ENCODE results near the gene SMYD2.

Gene SMYD2

GRCh38 chr1:214363386-214363785, 82.4 kb downstream of the SMYD2 start:
- no peak for DNase-seq

DNA sequence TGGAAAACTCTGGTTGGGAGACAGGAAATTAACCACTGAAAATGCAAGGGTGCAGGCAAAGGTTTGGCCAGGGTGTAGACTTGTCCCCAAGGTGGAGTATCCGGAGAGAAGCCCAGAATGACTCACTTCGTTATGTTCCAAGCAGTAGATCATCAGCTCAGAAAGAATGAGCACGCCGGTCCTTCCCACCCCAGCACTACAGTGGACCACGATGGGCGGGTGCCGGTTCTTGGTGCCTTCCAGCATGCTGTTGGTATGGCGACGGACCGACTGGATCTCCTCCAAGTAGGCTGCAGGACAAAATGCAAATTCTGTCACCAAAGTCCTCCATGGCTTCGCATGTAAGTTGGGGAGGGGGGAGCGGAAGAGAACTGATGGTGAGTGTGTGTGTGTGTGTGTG, 83.4 kb downstream of the SMYD2 start:
- DNase-seq: no peak

GRCh38 chr1:214364786-214365295, 83.9 kb downstream of the SMYD2 start:
- no peak for DNase-seq

GRCh38 chr1:214367841-214368240, 86.9 kb downstream of the SMYD2 start:
- DNase-seq: no peak

DNA sequence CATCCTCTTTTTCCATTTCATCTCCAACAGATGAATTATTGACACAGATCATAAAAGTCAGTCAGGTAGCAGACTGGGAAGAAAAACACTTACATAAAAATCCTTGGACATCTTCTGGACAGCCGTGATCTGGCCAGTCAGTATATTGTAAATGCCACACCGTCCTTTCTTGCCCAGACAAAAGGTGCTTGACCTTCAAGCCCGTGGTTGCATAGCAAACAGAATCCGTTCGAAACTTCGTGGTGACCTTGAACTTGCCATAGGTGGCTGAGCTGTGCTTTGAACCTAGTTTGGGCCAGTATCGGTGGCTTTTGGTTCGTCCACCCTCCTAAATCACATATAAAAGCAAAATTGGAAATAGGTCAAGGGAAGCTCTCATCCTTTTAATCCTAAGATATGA, 88.4 kb downstream of the SMYD2 start:
- no peak for DNase-seq

DNA sequence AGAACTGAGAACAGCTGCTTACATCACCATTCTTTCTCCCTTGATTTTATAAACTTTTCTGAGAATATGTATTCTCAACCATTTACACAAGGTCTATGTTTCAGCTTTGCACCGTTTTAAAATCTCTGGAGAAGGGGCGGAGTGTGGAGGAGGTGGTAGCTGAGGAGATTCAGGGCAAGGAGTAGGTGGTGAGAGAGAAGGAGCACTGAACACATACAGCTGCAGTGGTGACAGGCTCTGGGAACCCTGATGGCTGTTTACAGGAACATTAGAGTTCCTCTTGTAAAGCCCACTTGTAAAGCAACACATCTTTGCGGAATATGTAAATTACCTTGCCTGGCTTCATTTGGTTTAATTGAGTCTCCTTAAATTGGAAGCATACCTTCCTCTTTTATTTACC, 89.7 kb downstream of the SMYD2 start:
- DNase-seq: no peak

GRCh38 chr1:214372092-214372491, 91.1 kb downstream of the SMYD2 start:
- DNase-seq: no peak

DNA sequence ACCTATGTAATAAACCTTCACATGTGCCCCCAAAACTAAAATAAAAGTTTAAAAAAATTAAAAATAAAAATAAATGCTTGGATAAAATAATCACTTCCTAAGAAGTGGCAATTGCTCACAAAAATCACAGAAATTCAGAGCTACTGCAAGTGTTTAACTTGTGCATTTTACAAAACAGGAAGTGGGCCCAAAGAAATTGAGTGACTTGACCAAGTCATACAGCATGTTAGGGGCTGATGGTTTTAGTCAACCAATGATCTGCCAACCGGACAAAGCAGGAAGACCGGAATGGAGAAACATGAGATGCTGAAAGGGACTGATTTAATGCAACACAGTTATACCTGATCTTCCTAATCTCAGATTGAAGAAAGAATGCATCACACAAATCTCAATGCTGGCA, 96.5 kb downstream of the SMYD2 start:
- no peak for DNase-seq

GRCh38 chr1:214377886-214378285, 96.9 kb downstream of the SMYD2 start:
- DNase-seq: no peak

- DNase-seq: no peak
Observed at GRCh38 chr1:214378492-214378891, 97.5 kb downstream of the SMYD2 start.

GRCh38 chr1:214379236-214379970, 98.4 kb downstream of the SMYD2 start:
- no peak for DNase-seq

- no peak for DNase-seq
Observed at GRCh38 chr1:214380396-214380795, 99.4 kb downstream of the SMYD2 start.

GRCh38 chr1:214380986-214381695, 100.2 kb downstream of the SMYD2 start:
- no peak for DNase-seq

GRCh38 chr1:214383381-214384372, 102.7 kb downstream of the SMYD2 start:
- no peak for DNase-seq

DNA sequence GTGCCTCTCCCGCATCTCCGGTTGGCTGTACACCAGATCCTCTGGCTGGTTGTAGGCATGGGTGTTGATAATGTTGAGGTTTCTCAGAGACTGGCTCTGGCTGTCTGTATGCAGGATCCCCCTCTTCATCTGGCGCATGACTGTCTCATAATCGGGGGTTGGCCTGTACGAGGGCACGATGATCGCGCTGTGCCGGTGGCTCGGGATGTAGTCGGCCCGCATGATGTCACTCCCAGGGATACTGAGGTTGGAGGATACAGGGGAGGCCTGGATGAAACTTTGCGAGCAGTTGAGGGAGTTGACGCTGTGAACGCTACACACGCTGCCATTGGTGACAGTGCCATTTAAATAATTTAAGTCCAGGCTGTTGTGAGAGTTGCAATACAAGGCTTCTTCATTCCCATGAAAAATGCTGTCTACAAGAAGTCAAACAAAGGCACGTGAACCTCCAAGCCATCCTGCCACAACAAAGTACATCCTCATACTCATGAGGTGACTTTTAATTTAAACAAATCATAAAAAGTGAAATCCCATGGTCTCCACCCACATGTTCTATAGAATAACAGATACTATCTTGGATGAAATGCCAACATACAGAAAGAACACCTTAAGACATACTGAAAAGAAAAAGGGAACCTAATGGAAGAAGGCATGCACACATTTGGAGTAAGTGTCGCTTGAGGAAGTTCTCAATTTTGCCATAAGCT, 103.6 kb downstream of the SMYD2 start:
- no peak for DNase-seq

DNA sequence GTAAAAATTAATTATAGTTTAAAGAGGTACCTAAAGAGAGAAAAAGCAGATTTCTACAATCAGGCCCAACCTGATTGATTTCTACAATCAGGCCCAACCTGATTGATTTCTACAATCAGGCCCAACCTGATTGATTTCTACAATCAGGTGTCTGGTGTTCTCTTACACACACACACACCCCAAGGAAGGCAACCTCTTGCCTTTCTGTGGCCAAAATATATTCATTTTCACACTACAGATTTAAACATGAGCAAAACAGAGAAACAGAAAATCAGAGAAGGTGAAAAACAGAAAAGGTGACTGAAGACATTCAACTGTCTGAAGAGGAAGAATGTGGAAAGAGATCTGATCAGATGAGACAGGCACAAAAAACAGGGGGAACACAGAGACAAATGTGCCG, 104.5 kb downstream of the SMYD2 start:
- no peak for DNase-seq

- DNase-seq: no peak
Observed at GRCh38 chr1:214386333-214386732, 105.4 kb downstream of the SMYD2 start.

Measured in DMS79 (cell line).